ENCODE data around the gene GIT2.

GRCh38 chr12:109916045-109916444 lies 80.1 kb downstream of the GIT2 start:
- no peak for TF ChIP-seq EP300 (IDR thresholded peaks at IDR 0.05)
- no peak for TF ChIP-seq CTCF (IDR thresholded peaks at IDR 0.05)
- no peak for TF ChIP-seq POLR2A (IDR thresholded peaks at IDR 0.05; ENCODE audit: low read depth)

Data from esophagus muscularis mucosa (tissue), 4 donors.